ENCODE results near the gene MCEMP1. TPM values are rescaled to one million over a fixed set of nuclear protein-coding genes. Genes with fewer than 3 reads are reported as not detected.

The MCEMP1 gene
- total and polyA plus RNA-seq, 2 of the 13 experiments (the other 11 are each of a cell fraction or from before 2014, with no cell fraction given) = not detected

GRCh38 chr19:7681340-7682174, 4.7 kb downstream of the MCEMP1 start (continued):
- TF ChIP-seq ZBTB33 (CRISPR knock-in tag; IDR thresholded peaks at IDR 0.05) (peak; percentile 97), LCORL (IDR thresholded peaks at IDR 0.05) (no peak), LCORL (CRISPR knock-in tag; IDR thresholded peaks at IDR 0.05) (peak; percentile 47; the same call in 1 of the 2 replicates), ZNF251 (CRISPR knock-in tag; IDR thresholded peaks at IDR 0.05) (no peak), SPEN (CRISPR knock-in tag; IDR thresholded peaks at IDR 0.05; ENCODE audit: low read depth) (no peak), NPAS2 (CRISPR knock-in tag; IDR thresholded peaks at IDR 0.05; ENCODE audit: borderline replicate concordance) (no peak), CREBL2 (CRISPR knock-in tag; IDR thresholded peaks at IDR 0.05; ENCODE audit: borderline replicate concordance) (no peak), ZNF253 (CRISPR knock-in tag; IDR thresholded peaks at IDR 0.05; ENCODE audit: borderline replicate concordance) (no peak), ATRX (CRISPR knock-in tag; IDR thresholded peaks at IDR 0.05; ENCODE audit: borderline replicate concordance) (no peak), FOXP1 (IDR thresholded peaks at IDR 0.05) (no peak), FOXP1 (CRISPR knock-in tag; IDR thresholded peaks at IDR 0.05) (0 out of 2 replicates have a peak, but pooled peaks have one; percentile 20), SYNCRIP (IDR thresholded peaks at IDR 0.05; ENCODE audit: insufficient read depth, low read depth, low read length) (no peak), ZNF737 (CRISPR knock-in tag; IDR thresholded peaks at IDR 0.05; ENCODE audit: borderline replicate concordance) (no peak), BRCA1 (CRISPR knock-in tag; IDR thresholded peaks at IDR 0.05) (no peak), REPIN1 (CRISPR knock-in tag; IDR thresholded peaks at IDR 0.05; ENCODE audit: borderline replicate concordance, low read depth) (0 out of 2 replicates have a peak, but pooled peaks have one; percentile 43), KDM1A (CRISPR knock-in tag; IDR thresholded peaks at IDR 0.05) (no peak), MBD4 (IDR thresholded peaks at IDR 0.05; ENCODE audit: borderline replicate concordance, low read length) (no peak), MZF1 (CRISPR knock-in tag; IDR thresholded peaks at IDR 0.05; ENCODE audit: borderline replicate concordance) (0 out of 2 replicates have a peak, but pooled peaks have one; percentile 32), ZNF296 (CRISPR knock-in tag; conservative IDR thresholded peaks at IDR 0.05) (no peak), CREB3 (CRISPR knock-in tag; IDR thresholded peaks at IDR 0.05) (no peak), THAP8 (CRISPR knock-in tag; IDR thresholded peaks at IDR 0.05; ENCODE audit: borderline replicate concordance) (no peak)
- TF ChIP-seq, protein P1, sequence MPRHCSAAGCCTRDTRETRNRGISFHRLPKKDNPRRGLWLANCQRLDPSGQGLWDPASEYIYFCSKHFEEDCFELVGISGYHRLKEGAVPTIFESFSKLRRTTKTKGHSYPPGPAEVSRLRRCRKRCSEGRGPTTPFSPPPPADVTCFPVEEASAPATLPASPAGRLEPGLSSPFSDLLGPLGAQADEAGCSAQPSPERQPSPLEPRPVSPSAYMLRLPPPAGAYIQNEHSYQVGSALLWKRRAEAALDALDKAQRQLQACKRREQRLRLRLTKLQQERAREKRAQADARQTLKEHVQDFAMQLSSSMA (CRISPR knock-in tag; IDR thresholded peaks at IDR 0.05) = no peak
- TF ChIP-seq, protein P2, sequence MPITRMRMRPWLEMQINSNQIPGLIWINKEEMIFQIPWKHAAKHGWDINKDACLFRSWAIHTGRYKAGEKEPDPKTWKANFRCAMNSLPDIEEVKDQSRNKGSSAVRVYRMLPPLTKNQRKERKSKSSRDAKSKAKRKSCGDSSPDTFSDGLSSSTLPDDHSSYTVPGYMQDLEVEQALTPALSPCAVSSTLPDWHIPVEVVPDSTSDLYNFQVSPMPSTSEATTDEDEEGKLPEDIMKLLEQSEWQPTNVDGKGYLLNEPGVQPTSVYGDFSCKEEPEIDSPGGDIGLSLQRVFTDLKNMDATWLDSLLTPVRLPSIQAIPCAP (CRISPR knock-in tag; IDR thresholded peaks at IDR 0.05; ENCODE audit: low read depth) = no peak
- TF ChIP-seq, protein P3, sequence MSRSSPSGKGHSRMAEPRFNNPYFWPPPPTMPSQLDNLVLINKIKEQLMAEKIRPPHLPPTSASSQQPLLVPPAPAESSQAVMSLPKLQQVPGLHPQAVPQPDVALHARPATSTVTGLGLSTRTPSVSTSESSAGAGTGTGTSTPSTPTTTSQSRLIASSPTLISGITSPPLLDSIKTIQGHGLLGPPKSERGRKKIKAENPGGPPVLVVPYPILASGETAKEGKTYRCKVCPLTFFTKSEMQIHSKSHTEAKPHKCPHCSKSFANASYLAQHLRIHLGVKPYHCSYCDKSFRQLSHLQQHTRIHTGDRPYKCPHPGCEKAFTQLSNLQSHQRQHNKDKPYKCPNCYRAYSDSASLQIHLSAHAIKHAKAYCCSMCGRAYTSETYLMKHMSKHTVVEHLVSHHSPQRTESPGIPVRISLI (CRISPR knock-in tag; IDR thresholded peaks at IDR 0.05; ENCODE audit: borderline replicate concordance) = no peak

Measured in HepG2 (cell line).